Type B pancreatic cell (in vitro differentiated cells): ENCODE data around the gene SLC7A10. TPM values are rescaled to one million over a fixed set of nuclear protein-coding genes. Genes with fewer than 3 reads are reported as not detected.
A peak's percentile ranks its signal among the peaks of the same experiment; 100 is the strongest.

Source experiments
- DNase-seq: peaks from one replicate; pipeline ENCODE4 v3.0.0; 2021; ENCODE audit warnings: mixed read lengths; ENCODE audit not compliant: unreplicated experiment; ENCODE audit errors: extremely low spot score
- H3K27ac Mint-ChIP-seq: 2 replicates; pipeline ENCODE4 v1.8.0; 2021; ENCODE audit warnings: mild to moderate bottlenecking, mixed read lengths
- H3K27me3 Mint-ChIP-seq: 2 replicates; pipeline ENCODE4 v1.8.0; 2021; ENCODE audit warnings: mixed read lengths
- H3K36me3 Mint-ChIP-seq: 2 replicates; pipeline ENCODE4 v1.8.0; 2021; ENCODE audit warnings: mixed read lengths
- H3K4me1 Mint-ChIP-seq: one replicate; pipeline ENCODE4 v1.8.0; 2021; ENCODE audit warnings: mixed read lengths; ENCODE audit not compliant: unreplicated experiment
- H3K4me3 Mint-ChIP-seq: 2 replicates; pipeline ENCODE4 v1.8.0; 2021; ENCODE audit warnings: mild to moderate bottlenecking, mixed read lengths
- H3K9me3 Mint-ChIP-seq: 2 replicates; pipeline ENCODE4 v1.8.0; 2021; ENCODE audit warnings: mixed read lengths
- long read RNA-seq: library from polyadenylated mRNA; unstranded; transcript quantifications from one replicate; pipeline ENCODE4 v2.0.0, GENCODE V29; 2020
- total RNA-seq: library from RNA; stranded (reverse); gene quantifications from 2 replicates; pipeline ENCODE4 v1.2.1, GENCODE V29; 2021; ENCODE audit warnings: low replicate concordance
- TF ChIP-seq, protein P1 (sequence below): fragments of 200-600 bp; sonication (generic); conservative IDR thresholded peaks from 2 replicates; pipeline ENCODE4 v1.5.0; 2021; ENCODE audit warnings: antibody characterized with exemption, mild to moderate bottlenecking

Gene SLC7A10
- total RNA-seq: 0.68 TPM in 1 of 2 replicates, not detected in the other
- long read RNA-seq: 0 reads

- DNase-seq: no peak
- peaks cover 6% of the 10 kb centered on the region for H3K9me3 Mint-ChIP-seq
- H3K27ac Mint-ChIP-seq: no peak within 1 kb of the TSS
- H3K4me3 Mint-ChIP-seq: peak within 1 kb of the TSS; percentile 76
- TF ChIP-seq, protein P1, sequence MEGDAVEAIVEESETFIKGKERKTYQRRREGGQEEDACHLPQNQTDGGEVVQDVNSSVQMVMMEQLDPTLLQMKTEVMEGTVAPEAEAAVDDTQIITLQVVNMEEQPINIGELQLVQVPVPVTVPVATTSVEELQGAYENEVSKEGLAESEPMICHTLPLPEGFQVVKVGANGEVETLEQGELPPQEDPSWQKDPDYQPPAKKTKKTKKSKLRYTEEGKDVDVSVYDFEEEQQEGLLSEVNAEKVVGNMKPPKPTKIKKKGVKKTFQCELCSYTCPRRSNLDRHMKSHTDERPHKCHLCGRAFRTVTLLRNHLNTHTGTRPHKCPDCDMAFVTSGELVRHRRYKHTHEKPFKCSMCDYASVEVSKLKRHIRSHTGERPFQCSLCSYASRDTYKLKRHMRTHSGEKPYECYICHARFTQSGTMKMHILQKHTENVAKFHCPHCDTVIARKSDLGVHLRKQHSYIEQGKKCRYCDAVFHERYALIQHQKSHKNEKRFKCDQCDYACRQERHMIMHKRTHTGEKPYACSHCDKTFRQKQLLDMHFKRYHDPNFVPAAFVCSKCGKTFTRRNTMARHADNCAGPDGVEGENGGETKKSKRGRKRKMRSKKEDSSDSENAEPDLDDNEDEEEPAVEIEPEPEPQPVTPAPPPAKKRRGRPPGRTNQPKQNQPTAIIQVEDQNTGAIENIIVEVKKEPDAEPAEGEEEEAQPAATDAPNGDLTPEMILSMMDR: no peak
- peaks cover 72% of the 10 kb centered on the region for H3K27me3 Mint-ChIP-seq
- H3K36me3 Mint-ChIP-seq: peaks cover 6% of the 10 kb centered on the region
- peaks cover 3% of the 10 kb centered on the region for H3K4me1 Mint-ChIP-seq
Observed at GRCh38 chr19:33225458-33225926, at the start of gene SLC7A10. SLC7A10 (minus strand) TSS chr19:33225850; CDS start chr19:33225703, 147 bp downstream.

GRCh38 chr19:33274663-33275558 lies 49.3 kb upstream of the SLC7A10 start:
- Mint-ChIP-seq H3K4me1 (peaks cover 12% of the 10 kb centered on the region), H3K4me3 (no peak overlapping the region), H3K36me3 (no peaks in the 10 kb centered on the region), H3K9me3 (no peaks in the 10 kb centered on the region), H3K27me3 (no peaks in the 10 kb centered on the region), H3K27ac (peak overlapping the region; percentile 72)
- TF ChIP-seq, protein P1: no peak
- no peak for DNase-seq

DNA sequence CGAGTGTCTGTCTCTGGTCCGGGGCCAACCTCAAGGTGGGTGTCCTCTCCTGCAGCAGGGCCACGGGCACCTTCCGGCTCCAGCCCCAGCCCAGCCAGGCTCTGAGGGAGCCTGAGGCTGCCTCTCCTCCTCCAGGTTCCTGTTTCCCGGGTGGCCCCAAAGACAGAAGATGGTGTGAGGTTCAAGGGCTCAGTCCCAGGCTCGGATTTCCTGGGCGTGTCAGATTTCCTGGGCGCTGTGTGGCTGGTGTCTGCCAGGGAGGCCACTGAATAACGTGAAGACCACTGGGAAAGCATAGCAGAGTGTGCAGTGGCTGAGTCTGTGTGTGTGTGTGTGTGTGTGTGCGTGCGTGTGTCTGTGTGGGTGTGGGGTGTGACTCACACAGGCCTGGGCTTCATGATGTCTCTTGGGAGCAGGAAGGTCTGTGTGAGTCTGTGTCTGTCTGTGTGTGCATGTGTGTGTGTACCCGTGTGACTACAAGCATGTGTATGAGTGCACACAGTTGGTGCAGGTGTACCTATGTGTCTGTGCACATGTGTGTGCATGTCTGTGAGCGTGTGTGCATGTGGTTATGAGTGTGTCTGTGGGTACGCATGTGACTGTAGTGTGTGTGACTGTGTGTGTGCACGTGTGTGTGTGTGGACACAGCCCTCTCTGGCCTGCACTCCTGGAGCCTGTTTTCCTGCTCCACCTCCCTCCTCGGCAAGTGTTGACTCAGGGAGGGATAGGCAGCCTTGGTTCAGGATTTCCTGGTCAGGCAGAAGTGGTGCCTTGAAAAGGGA lies 48.4 kb upstream of the SLC7A10 start:
- Mint-ChIP-seq H3K4me3 (no peak overlapping the region), H3K36me3 (no peaks in the 10 kb centered on the region), H3K27me3 (no peaks in the 10 kb centered on the region), H3K27ac (peak overlapping the region; percentile 72), H3K9me3 (no peaks in the 10 kb centered on the region), H3K4me1 (peaks cover 12% of the 10 kb centered on the region)
- DNase-seq: no peak
- TF ChIP-seq, protein P1: no peak

GRCh38 chr19:33273065-33273736 lies 47.6 kb upstream of the SLC7A10 start:
- Mint-ChIP-seq H3K9me3 (no peaks in the 10 kb centered on the region), H3K27ac (no peak overlapping the region), H3K4me1 (peaks cover 12% of the 10 kb centered on the region), H3K36me3 (no peaks in the 10 kb centered on the region), H3K27me3 (no peaks in the 10 kb centered on the region), H3K4me3 (no peak overlapping the region)
- TF ChIP-seq, protein P1: no peak
- no peak for DNase-seq
